GM19193 (cell line): ENCODE measurements around the gene ACAT1.
A peak's percentile ranks its signal among the peaks of the same experiment; 100 is the strongest.

Experiments used
- POLR2A ChIP-seq: IDR thresholded peaks from 4 replicates; pipeline ENCODE4 v1.6.1; 2011; ENCODE audit not compliant: insufficient read depth, insufficient read length; ENCODE audit errors: extremely low read depth

Gene ACAT1

GRCh38 chr11:108121274-108122155 is at the start of gene ACAT1:
ACAT1 (plus strand) TSS chr11:108121567; CDS start chr11:108121607, 40 bp downstream.
- TF ChIP-seq POLR2A = peak; percentile 86

GRCh38 chr11:108084811-108085210 is 36.6 kb upstream of the ACAT1 start:
- TF ChIP-seq POLR2A = no peak

GRCh38 chr11:108085672-108086071 is 35.7 kb upstream of the ACAT1 start:
- no peak for TF ChIP-seq POLR2A

GRCh38 chr11:108092134-108092533 is 29.2 kb upstream of the ACAT1 start:
- no peak for TF ChIP-seq POLR2A

GRCh38 chr11:108093128-108093904 is 28.1 kb upstream of the ACAT1 start:
- no peak for TF ChIP-seq POLR2A

GRCh38 chr11:108097179-108097578 is 24.2 kb upstream of the ACAT1 start:
- TF ChIP-seq POLR2A = no peak

- no peak for TF ChIP-seq POLR2A
These were observed 20.1 kb upstream of the ACAT1 start for GRCh38 chr11:108101090-108101775.

GRCh38 chr11:108111126-108111525 is 10.2 kb upstream of the ACAT1 start:
- no peak for TF ChIP-seq POLR2A

GRCh38 chr11:108112057-108112456 is 9.3 kb upstream of the ACAT1 start:
- TF ChIP-seq POLR2A = no peak

GRCh38 chr11:108115500-108116140 is 5.7 kb upstream of the ACAT1 start:
- TF ChIP-seq POLR2A = no peak

GRCh38 chr11:108117746-108118371 is 3.5 kb upstream of the ACAT1 start:
- TF ChIP-seq POLR2A = no peak

GRCh38 chr11:108122166-108122628 is 830 bp downstream of the ACAT1 start:
- no peak for TF ChIP-seq POLR2A

- TF ChIP-seq POLR2A = no peak
These were observed 3.7 kb downstream of the ACAT1 start for GRCh38 chr11:108125096-108125495.

- no peak for TF ChIP-seq POLR2A
These were observed 7.4 kb downstream of the ACAT1 start for GRCh38 chr11:108128772-108129171.
